Pancreas (tissue), 10 donors: ENCODE data around the gene RAD51B. TPM values are rescaled to one million over a fixed set of nuclear protein-coding genes. Genes with fewer than 3 reads are reported as not detected.
A peak's percentile ranks its signal among the peaks of the same experiment; 100 is the strongest.

ENCODE experiments used
- ATAC-seq, 4 donors: fragments of 200-7000 bp; cut with Tn5 transposase; one replicate each; pipeline versions ENCODE4 v1.8.0 to v1.9.1; 2020; ENCODE audit warnings: mild to moderate bottlenecking in 4 of 4, moderate library complexity in 4 of 4
- DNase-seq, 6 donors: peaks; one replicate each; pipeline ENCODE4 v3.0.0-alpha.2; 2020
- FAIRE-seq: peaks from 2 replicates; lab custom pipeline; 2012; peaks lifted over from hg19 to GRCh38; lab: Jason Lieb, UNC
- H3K27ac ChIP-seq, 4 donors: fragments of 200-600 bp; sonication (generic); 1 replicate in 3 of 4; 2 replicates in 1 of 4; pipeline versions ENCODE4 v1.5.0 to v1.8.0; 2020
- H3K27me3 ChIP-seq, 4 donors: fragments of 200-600 bp; one replicate each; pipeline ENCODE4 v1.8.0; 2021
- H3K36me3 ChIP-seq, 3 donors: fragments of 200-600 bp; sonication (generic) in 1 of 3; one replicate each; pipeline versions ENCODE4 v1.5.0 to v1.8.0; 2020 to 2021
- H3K4me1 ChIP-seq, 3 donors: fragments of 200-600 bp; one replicate each; pipeline ENCODE4 v1.8.0; 2021
- H3K4me3 ChIP-seq, 4 donors: fragments of 200-600 bp; sonication (generic) in 2 of 4; one replicate each; pipeline versions ENCODE4 v1.5.0 to v1.8.0; 2020 to 2021
- H3K9me3 ChIP-seq, 4 donors: fragments of 200-600 bp; one replicate each; pipeline ENCODE4 v1.8.0; 2021
- CTCF ChIP-seq, 4 donors: fragments of 200-600 bp; sonication (generic) in 3 of 4; IDR thresholded peaks; one replicate each; pipeline versions ENCODE4 v1.5.0 to v1.8.0; 2021; ENCODE audit warnings: antibody characterized with exemption in 4 of 4
- WGBS, 2 donors: extraction: QIAGEN DNeasy Blood & Tissue Kit; methylation state at CpG; one replicate each; pipeline ENCODE4 v1.1.7; 2013; 5-methylcytosine and 5-hydroxymethylcytosine counted together
- intact Hi-C, 3 donors: fragments of 100-400 bp; cut with DNase I; formaldehyde crosslinking; loops; one replicate each; pipeline versions ENCODE4 v1.11.1 to v1.14.2; 2022
- polyA plus RNA-seq, 2 donors: library from polyadenylated mRNA; stranded (reverse); fragments of 200-250 nt; gene quantifications; one replicate each; pipeline ENCODE4 v1.2.3, GENCODE V29; 2013
- total RNA-seq, 6 donors: library from RNA; stranded (reverse); fragmentation: NEBNext Ultra II Directional in 4 of 6; extraction: Animal tissue kit (Norgen Biotek cat#: 25700) in 4 of 6; gene quantifications; one replicate each; pipeline versions ENCODE4 v1.2.1 to v1.2.4, GENCODE V29; 2021 to 2023
- donor health status: healthy with polysubstance abuse.
- donor health status: DM: no; HTN: no; CAD: no; lungs with moderate emphysema.
- donor health status: DM: no; HTN: no; CAD: no.
- donor health status: control.
- donor health status: control.
- donor health status: Bipolar disorder and iron deficiency.
- donor health status: DM: yes; HTN: yes; CAD: no.
- donor health status: DM: no; HTN: no; CAD: no.
- donor health status: DM: no; HTN: no; CAD: no.
- donor health status: DM: yes; HTN: yes; CAD: no.

RAD51B gene
- total and polyA plus RNA-seq, 8 donors, result 1.1 to 17.3 (median 5.8) TPM

- Histone ChIP-seq H3K27me3 (no peaks in the 10 kb centered on the region), H3K4me1 (peaks cover 52 to 75% (median 67%) of the 10 kb centered on the region in 3 donors), H3K36me3 (no peaks in the 10 kb centered on the region), H3K9me3 (no peaks in the 10 kb centered on the region), H3K27ac (peak overlapping the region; percentile 53 to 91 (median 75)), H3K4me3 (no peak overlapping the region)
- intact Hi-C loops, result no loop called here
- ATAC-seq (peak; percentile 88 to 97 (median 94)), DNase-seq (peak in 2 of 6 donors; percentile 29 to 34), FAIRE-seq (peak; percentile 90)
- WGBS, 2 donors, result 9 to 17% methylated on average over 1 of the region's 1 CpG
- TF ChIP-seq CTCF (IDR thresholded peaks at IDR 0.05), result no peak
Measured at GRCh38 chr14:68172627-68173026, 353.0 kb downstream of the RAD51B start.

DNA sequence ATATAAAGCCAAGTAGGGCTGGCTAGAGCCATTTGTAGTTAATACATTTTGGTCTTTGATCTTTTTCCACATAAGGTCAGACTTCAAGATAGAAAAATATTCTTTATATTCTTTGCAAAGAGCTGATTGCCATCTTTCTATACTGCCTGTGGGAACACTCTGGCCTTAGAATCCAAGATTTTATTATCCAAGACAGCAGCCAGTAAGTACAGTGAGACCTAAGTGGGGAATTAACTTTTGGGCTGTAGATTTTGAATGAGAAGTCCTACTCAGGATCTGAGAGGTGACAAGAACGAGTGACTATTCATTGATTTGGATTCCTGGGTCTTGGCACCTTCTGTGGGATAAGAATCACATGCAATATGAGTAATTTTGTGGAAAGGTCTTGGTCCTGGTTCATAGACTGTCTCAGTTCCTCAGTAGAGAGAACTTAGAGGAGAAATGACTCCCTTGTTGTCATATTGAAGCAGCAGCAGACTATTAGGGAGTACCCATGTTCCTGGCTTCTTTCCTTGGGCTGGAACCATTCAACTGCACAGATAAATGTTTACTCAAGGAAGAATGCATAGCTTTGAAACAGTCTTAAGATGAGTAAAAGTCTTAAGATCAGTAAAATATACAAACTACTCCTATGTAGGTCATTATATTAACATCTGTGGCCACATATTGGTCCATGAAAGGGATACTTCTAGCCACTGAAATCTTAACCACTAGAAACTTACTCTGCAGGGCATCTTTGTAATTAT lies 353.8 kb downstream of the RAD51B start:
- 12 to 13% methylated on average over 1 of the region's 1 CpG for WGBS, 2 donors
- Histone ChIP-seq H3K27ac (peak overlapping the region; percentile 35 to 91 (median 75)), H3K36me3 (no peaks in the 10 kb centered on the region), H3K4me3 (no peak overlapping the region), H3K9me3 (no peaks in the 10 kb centered on the region), H3K27me3 (no peaks in the 10 kb centered on the region), H3K4me1 (peaks cover 49 to 74% (median 71%) of the 10 kb centered on the region in 3 donors)
- no peak for DNase-seq
- peak; percentile 21 to 36 (median 30) for ATAC-seq
- no peak for FAIRE-seq
- no peak for TF ChIP-seq CTCF (IDR thresholded peaks at IDR 0.05)
- intact Hi-C loops, result no loop called here

DNA sequence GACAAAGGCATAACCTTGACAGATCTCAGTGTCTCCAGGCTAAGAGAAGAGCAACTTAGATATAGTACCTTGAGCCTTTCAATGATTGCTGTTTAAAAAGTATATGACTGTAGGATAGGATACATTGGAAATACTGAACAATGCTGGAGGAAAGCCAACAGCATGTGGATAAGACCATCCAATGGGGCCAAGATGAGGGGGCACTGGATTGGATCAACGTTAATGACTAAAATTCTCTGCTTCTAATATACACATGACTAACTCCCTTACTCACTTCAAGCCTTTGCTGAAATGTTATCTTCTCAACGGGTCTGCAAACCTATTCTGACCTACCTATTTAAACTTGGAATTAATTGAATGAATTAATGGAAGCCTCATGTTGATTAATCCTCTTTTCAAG lies 354.9 kb downstream of the RAD51B start:
- Histone ChIP-seq H3K27ac (peak overlapping the region; percentile 35 to 91 (median 75)), H3K27me3 (no peaks in the 10 kb centered on the region), H3K9me3 (no peaks in the 10 kb centered on the region), H3K36me3 (no peaks in the 10 kb centered on the region), H3K4me3 (no peak overlapping the region), H3K4me1 (peaks cover 54 to 70% (median 70%) of the 10 kb centered on the region in 3 donors)
- ATAC-seq (no peak), DNase-seq (no peak), FAIRE-seq (peak; percentile 17)
- 44 to 47% methylated on average over 2 of the region's 2 CpGs for WGBS, 2 donors
- TF ChIP-seq CTCF (IDR thresholded peaks at IDR 0.05), result no peak
- intact Hi-C loops, result no loop called here

- WGBS, 2 donors, result 86 to 93% methylated on average over 1 of the region's 1 CpG
- Histone ChIP-seq H3K9me3 (no peaks in the 10 kb centered on the region), H3K27ac (peak overlapping the region in 1 of 4 donors; percentile 6), H3K36me3 (no peaks in the 10 kb centered on the region), H3K27me3 (no peaks in the 10 kb centered on the region), H3K4me1 (peaks cover 39 to 62% (median 53%) of the 10 kb centered on the region in 3 donors), H3K4me3 (no peak overlapping the region)
- intact Hi-C loops, result no loop called here
- no peak for FAIRE-seq
- DNase-seq, result no peak
- no peak for TF ChIP-seq CTCF (IDR thresholded peaks at IDR 0.05)
- no peak for ATAC-seq
Measured at GRCh38 chr14:68176687-68177086, 357.1 kb downstream of the RAD51B start.

- Histone ChIP-seq H3K4me3 (no peak overlapping the region), H3K27ac (peak overlapping the region in 1 of 4 donors; percentile 6), H3K9me3 (no peaks in the 10 kb centered on the region), H3K27me3 (no peaks in the 10 kb centered on the region), H3K36me3 (no peaks in the 10 kb centered on the region), H3K4me1 (peaks cover 33 to 63% (median 47%) of the 10 kb centered on the region in 3 donors)
- 23 to 25% methylated on average over 3 of the region's 3 CpGs for WGBS, 2 donors
- FAIRE-seq, result no peak
- peak in 1 of 6 donors; percentile 60 for DNase-seq
- ATAC-seq, result peak in 2 of 4 donors; percentile 26 to 39
- no peak for TF ChIP-seq CTCF (IDR thresholded peaks at IDR 0.05)
- intact Hi-C loops, result no loop called here
Measured at GRCh38 chr14:68177728-68178127, 358.1 kb downstream of the RAD51B start.
